IPS-18a (cell line): ENCODE data around the gene RHOBTB1.

Experiments
- H3K27ac ChIP-seq: one replicate; pipeline ENCODE4 v1.5.1; 2013; ENCODE audit warnings: low read length
- H3K27me3 ChIP-seq: one replicate; pipeline ENCODE4 v1.6.1; 2013; ENCODE audit warnings: mild to moderate bottlenecking, low read length; ENCODE audit not compliant: control insufficient read depth, insufficient read depth
- H3K36me3 ChIP-seq: one replicate; pipeline ENCODE4 v1.6.1; 2013; ENCODE audit warnings: low read depth, low read length; ENCODE audit not compliant: control insufficient read depth
- H3K4me1 ChIP-seq: one replicate; pipeline ENCODE4 v1.6.1; 2013; ENCODE audit warnings: low read depth, low read length; ENCODE audit not compliant: control insufficient read depth
- H3K4me3 ChIP-seq: one replicate; pipeline ENCODE4 v1.5.1; 2013; ENCODE audit warnings: low read length
- H3K9ac ChIP-seq: one replicate; pipeline ENCODE4 v1.6.1; 2013; ENCODE audit warnings: mild to moderate bottlenecking, low read length, moderate library complexity
- H3K9me3 ChIP-seq: one replicate; pipeline ENCODE4 v1.6.1; 2013; ENCODE audit warnings: low read depth, low read length; ENCODE audit not compliant: control insufficient read depth

Gene RHOBTB1

DNA sequence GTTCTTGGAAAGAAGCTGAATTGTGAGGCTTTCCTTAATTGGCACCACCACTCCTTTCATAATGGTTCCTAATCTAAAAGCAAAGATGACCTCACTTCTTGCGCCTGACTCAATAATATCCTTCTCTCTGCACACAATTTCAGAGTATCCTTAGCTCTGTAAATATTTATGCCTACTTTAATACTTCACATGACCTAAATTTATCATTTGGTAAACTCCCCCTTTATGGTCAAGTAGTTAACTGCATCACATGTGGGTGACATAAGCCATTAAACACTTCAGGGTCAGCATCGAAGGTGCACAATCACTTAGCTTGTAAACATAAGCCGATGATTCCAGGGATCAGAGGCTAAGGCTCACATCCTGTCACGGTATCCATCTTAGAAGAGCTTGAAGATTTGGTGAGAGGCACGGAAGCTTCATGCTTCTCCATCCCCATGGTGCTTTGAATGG, 7.3 kb upstream of the RHOBTB1 start:
- no peak overlapping the region for H3K9ac ChIP-seq

GRCh38 chr10:60950300-60950699, 6.3 kb upstream of the RHOBTB1 start:
- H3K4me1 ChIP-seq, result no peaks in the 10 kb centered on the region
- no peak overlapping the region for H3K4me3 ChIP-seq
- peaks cover 4% of the 10 kb centered on the region for H3K27me3 ChIP-seq
- no peak overlapping the region for H3K9ac ChIP-seq
- H3K9me3 ChIP-seq, result no peaks in the 10 kb centered on the region
- no peak overlapping the region for H3K27ac ChIP-seq
- no peaks in the 10 kb centered on the region for H3K36me3 ChIP-seq

More for the DNA sequence above, 7.3 kb upstream of the RHOBTB1 start:
- no peaks in the 10 kb centered on the region for H3K4me1 ChIP-seq
- no peaks in the 10 kb centered on the region for H3K27me3 ChIP-seq
- H3K36me3 ChIP-seq, result no peaks in the 10 kb centered on the region
- H3K9me3 ChIP-seq, result no peaks in the 10 kb centered on the region
- H3K27ac ChIP-seq, result no peak overlapping the region
- no peak overlapping the region for H3K4me3 ChIP-seq

- peaks cover 9% of the 10 kb centered on the region for H3K27me3 ChIP-seq
- no peak overlapping the region for H3K27ac ChIP-seq
- H3K9me3 ChIP-seq, result no peaks in the 10 kb centered on the region
- H3K9ac ChIP-seq, result no peak overlapping the region
- H3K4me1 ChIP-seq, result no peaks in the 10 kb centered on the region
- no peak overlapping the region for H3K4me3 ChIP-seq
- no peaks in the 10 kb centered on the region for H3K36me3 ChIP-seq
Observed at GRCh38 chr10:60948851-60949250, 4.9 kb upstream of the RHOBTB1 start.

DNA sequence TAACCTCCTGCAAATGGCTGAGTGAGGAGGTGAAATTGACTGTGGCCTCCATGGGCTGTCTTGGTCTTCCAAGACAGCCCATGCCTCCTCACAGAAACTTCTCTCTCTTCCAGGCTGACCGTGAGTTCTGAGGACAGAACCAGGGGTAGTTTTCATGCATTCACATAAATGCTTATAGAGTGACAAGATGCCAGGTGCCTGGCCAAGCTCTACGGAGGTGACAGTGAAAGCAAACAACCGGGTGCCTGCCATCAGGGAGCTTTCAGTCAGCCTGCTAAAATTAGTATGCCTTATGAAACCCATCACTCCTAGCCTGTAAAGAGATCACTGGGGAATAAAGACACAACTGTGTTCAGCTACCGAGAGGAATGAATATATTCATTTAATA, 919 bp upstream of the RHOBTB1 start:
- peak overlapping the region; percentile 95 for H3K9ac ChIP-seq
- H3K4me3 ChIP-seq, result peak overlapping the region; percentile 77
- H3K27ac ChIP-seq, result peak overlapping the region; percentile 83

GRCh38 chr10:60943316-60944057, 498 bp downstream of the RHOBTB1 start:
- Histone ChIP-seq H3K27me3 (peaks cover 16% of the 10 kb centered on the region), H3K27ac (no peak overlapping the region), H3K9me3 (no peaks in the 10 kb centered on the region), H3K36me3 (peaks cover 3% of the 10 kb centered on the region), H3K4me1 (peaks cover 10% of the 10 kb centered on the region), H3K9ac (peak overlapping the region; percentile 95), H3K4me3 (peak overlapping the region; percentile 77)

More for the DNA sequence above, 919 bp upstream of the RHOBTB1 start:
- Histone ChIP-seq H3K36me3 (no peaks in the 10 kb centered on the region), H3K27me3 (peaks cover 16% of the 10 kb centered on the region), H3K4me1 (peaks cover 10% of the 10 kb centered on the region), H3K9me3 (no peaks in the 10 kb centered on the region)

DNA sequence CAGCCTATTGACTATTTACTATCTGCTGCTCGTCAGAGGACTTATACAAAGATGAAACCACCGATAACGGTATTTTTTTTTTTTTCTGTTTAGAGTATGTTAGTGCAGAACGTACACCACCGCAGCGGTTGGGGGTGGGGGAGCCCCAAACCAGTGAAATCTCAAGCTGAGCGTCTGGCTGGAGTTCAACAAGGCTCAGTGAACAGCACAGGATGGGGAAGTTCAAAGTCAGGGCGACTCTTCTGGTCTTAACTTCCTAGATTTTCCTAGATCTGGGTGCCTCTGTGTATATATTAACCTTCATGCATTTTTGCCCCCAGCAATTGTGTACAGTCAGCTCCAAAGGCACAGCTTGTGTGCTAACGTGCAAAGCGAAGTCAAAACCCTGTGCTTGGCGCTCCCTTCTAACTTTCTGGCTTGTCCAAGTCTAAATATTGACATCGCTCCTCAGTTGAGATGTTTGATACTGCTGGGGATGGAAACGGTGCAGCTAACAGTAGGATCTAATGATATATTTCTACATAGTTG, 1.1 kb downstream of the RHOBTB1 start:
- Histone ChIP-seq H3K27me3 (peaks cover 16% of the 10 kb centered on the region), H3K27ac (peak overlapping the region; percentile 9), H3K36me3 (peaks cover 3% of the 10 kb centered on the region), H3K4me1 (peaks cover 10% of the 10 kb centered on the region), H3K9me3 (no peaks in the 10 kb centered on the region), H3K9ac (peak overlapping the region; percentile 95), H3K4me3 (peak overlapping the region; percentile 77)

DNA sequence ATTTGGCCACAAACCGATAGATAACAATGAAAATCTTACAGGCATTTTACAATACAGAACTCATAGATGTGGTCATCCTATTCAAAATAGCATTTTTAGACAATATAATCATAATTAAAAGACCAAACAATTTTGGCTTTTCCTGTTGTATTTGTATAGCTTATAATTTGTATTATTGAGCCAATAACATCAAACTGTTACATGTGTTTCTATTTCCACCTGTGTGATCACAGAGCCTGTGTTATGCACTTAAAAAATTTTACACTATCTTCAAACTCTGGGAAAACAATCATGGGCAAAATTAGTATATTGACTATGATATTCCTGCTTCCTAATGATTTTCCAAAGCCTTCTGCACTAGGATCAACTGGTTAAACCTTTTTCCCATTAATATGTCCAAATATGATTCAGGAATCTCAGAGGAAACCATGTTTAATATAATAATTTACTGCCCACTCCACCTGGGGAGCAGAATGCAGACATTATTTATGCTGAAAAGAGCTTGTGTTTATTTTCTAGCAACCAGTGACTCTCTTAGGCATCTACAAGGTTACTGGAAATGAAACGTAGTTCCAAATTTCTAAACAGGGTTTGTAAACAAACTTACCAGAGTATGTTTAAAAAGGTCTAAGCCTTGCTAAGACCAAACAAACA, 1.7 kb downstream of the RHOBTB1 start:
- Histone ChIP-seq H3K9ac (peak overlapping the region; percentile 95), H3K27ac (no peak overlapping the region), H3K4me3 (peak overlapping the region; percentile 77)

DNA sequence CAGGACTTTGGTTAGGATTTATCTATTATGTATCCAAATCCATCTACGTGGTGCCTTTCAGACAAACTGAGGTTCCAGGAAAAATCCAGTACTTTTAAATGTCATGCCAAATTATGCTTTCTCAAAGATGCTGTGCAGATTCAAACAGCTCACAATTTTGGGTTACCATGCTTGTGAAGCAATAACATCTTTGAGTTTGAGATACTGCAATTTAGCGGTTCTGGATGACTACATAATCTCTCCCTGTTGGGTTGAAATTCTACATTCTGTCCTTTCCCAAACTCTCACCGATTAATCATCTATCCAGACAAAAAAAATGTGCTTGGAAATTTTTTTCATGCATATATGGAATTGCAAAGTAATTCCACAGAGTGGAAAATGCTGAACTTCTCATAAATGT, 3.5 kb downstream of the RHOBTB1 start:
- Histone ChIP-seq H3K27me3 (peaks cover 14% of the 10 kb centered on the region), H3K27ac (no peak overlapping the region), H3K9me3 (no peaks in the 10 kb centered on the region), H3K36me3 (peaks cover 3% of the 10 kb centered on the region), H3K4me3 (no peak overlapping the region), H3K4me1 (peaks cover 10% of the 10 kb centered on the region), H3K9ac (no peak overlapping the region)

More for the DNA sequence above, 1.7 kb downstream of the RHOBTB1 start:
- H3K27me3 ChIP-seq, result peaks cover 16% of the 10 kb centered on the region
- H3K9me3 ChIP-seq, result no peaks in the 10 kb centered on the region
- H3K36me3 ChIP-seq, result peaks cover 3% of the 10 kb centered on the region
- peaks cover 10% of the 10 kb centered on the region for H3K4me1 ChIP-seq

GRCh38 chr10:60937784-60938654, 6.0 kb downstream of the RHOBTB1 start:
- Histone ChIP-seq H3K27me3 (peaks cover 5% of the 10 kb centered on the region), H3K36me3 (peaks cover 3% of the 10 kb centered on the region), H3K4me3 (no peak overlapping the region), H3K9ac (no peak overlapping the region), H3K27ac (no peak overlapping the region), H3K4me1 (peaks cover 8% of the 10 kb centered on the region), H3K9me3 (no peaks in the 10 kb centered on the region)

GRCh38 chr10:60937022-60937421, 7.0 kb downstream of the RHOBTB1 start:
- Histone ChIP-seq H3K27ac (no peak overlapping the region), H3K27me3 (no peaks in the 10 kb centered on the region), H3K9ac (no peak overlapping the region), H3K4me1 (peaks cover 5% of the 10 kb centered on the region), H3K36me3 (peaks cover 3% of the 10 kb centered on the region), H3K4me3 (no peak overlapping the region), H3K9me3 (no peaks in the 10 kb centered on the region)
